ENCODE measurements around the gene TPRKB. TPM values are rescaled to one million over a fixed set of nuclear protein-coding genes. Genes with fewer than 3 reads are reported as not detected.
"Not testable (repeated sequence)": the region's sequence is repeated elsewhere in the genome, so short reads cannot be mapped to it uniquely, and the experiment has no call there.

TPRKB gene
- total RNA-seq, 2 experiments from 2014 or later: 27.0 to 29.0 TPM

GRCh38 chr2:73718851-73719621, 18.1 kb downstream of the TPRKB start:
- CTCF ChIA-PET: no interaction called here
- DNase-seq: no peak
- peaks cover 5% of the 10 kb centered on the region for H3K27me3 Mint-ChIP-seq
- no peak overlapping the region for H3K4me3 Mint-ChIP-seq
- no peak for TF ChIP-seq CTCF (IDR thresholded peaks at IDR 0.05)
- no peak overlapping the region for H3K27ac Mint-ChIP-seq
- H3K4me1 Mint-ChIP-seq (ENCODE audit: low read depth): no peaks in the 10 kb centered on the region
- H3K9me3 Mint-ChIP-seq: peaks cover 6% of the 10 kb centered on the region
- intact Hi-C loops (cut with micrococcal nuclease): no loop called here
- no peaks in the 10 kb centered on the region for H3K36me3 Mint-ChIP-seq (ENCODE audit: low read depth)
- POLR2A ChIA-PET: no interaction called here
- no peak for ATAC-seq

GRCh38 chr2:73718421-73718820, 18.7 kb downstream of the TPRKB start:
- intact Hi-C loops (cut with micrococcal nuclease): no loop called here
- Mint-ChIP-seq H3K27ac (no peak overlapping the region), H3K4me1 (ENCODE audit: low read depth) (no peaks in the 10 kb centered on the region), H3K27me3 (peaks cover 9% of the 10 kb centered on the region), H3K9me3 (peaks cover 10% of the 10 kb centered on the region), H3K4me3 (no peak overlapping the region), H3K36me3 (ENCODE audit: low read depth) (no peaks in the 10 kb centered on the region)
- no peak for DNase-seq
- ATAC-seq: no peak
- CTCF ChIA-PET: no interaction called here
- TF ChIP-seq CTCF (IDR thresholded peaks at IDR 0.05): no peak
- POLR2A ChIA-PET: no interaction called here

- H3K27ac Mint-ChIP-seq; POLR2A ChIA-PET; ATAC-seq; H3K27me3 Mint-ChIP-seq; H3K4me1 Mint-ChIP-seq (ENCODE audit: low read depth); intact Hi-C loops (cut with micrococcal nuclease); CTCF ChIA-PET; DNase-seq; H3K4me3 Mint-ChIP-seq; H3K36me3 Mint-ChIP-seq (ENCODE audit: low read depth): not testable (repeated sequence)
- H3K9me3 Mint-ChIP-seq: peaks cover 10% of the 10 kb centered on the region
These were observed 19.4 kb downstream of the TPRKB start for GRCh38 chr2:73717695-73718094.

- no peak overlapping the region for H3K4me3 Mint-ChIP-seq
- no peak for TF ChIP-seq CTCF (IDR thresholded peaks at IDR 0.05)
- peaks cover 9% of the 10 kb centered on the region for H3K27me3 Mint-ChIP-seq
- intact Hi-C loops (cut with micrococcal nuclease): no loop called here
- ChIA-PET POLR2A (no interaction called here), CTCF (no interaction called here)
- peaks cover 10% of the 10 kb centered on the region for H3K9me3 Mint-ChIP-seq
- H3K4me1 Mint-ChIP-seq (ENCODE audit: low read depth): no peaks in the 10 kb centered on the region
- H3K36me3 Mint-ChIP-seq (ENCODE audit: low read depth): no peaks in the 10 kb centered on the region
- no peak overlapping the region for H3K27ac Mint-ChIP-seq
- DNase-seq (no peak), ATAC-seq (peak; percentile 37)
These were observed 19.9 kb downstream of the TPRKB start for GRCh38 chr2:73717251-73717606.

- no peak overlapping the region for H3K27ac Mint-ChIP-seq
- no peak for TF ChIP-seq CTCF (IDR thresholded peaks at IDR 0.05)
- no peaks in the 10 kb centered on the region for H3K4me1 Mint-ChIP-seq (ENCODE audit: low read depth)
- H3K27me3 Mint-ChIP-seq: peaks cover 9% of the 10 kb centered on the region
- no peaks in the 10 kb centered on the region for H3K36me3 Mint-ChIP-seq (ENCODE audit: low read depth)
- H3K9me3 Mint-ChIP-seq: peaks cover 10% of the 10 kb centered on the region
- ChIA-PET POLR2A (no interaction called here), CTCF (no interaction called here)
- ATAC-seq (peak; percentile 60), DNase-seq (peak; percentile 27)
- H3K4me3 Mint-ChIP-seq: no peak overlapping the region
- intact Hi-C loops (cut with micrococcal nuclease): no loop called here
These were observed 20.4 kb downstream of the TPRKB start for GRCh38 chr2:73716543-73717250.
